ENCODE measurements around the gene MYLK.

MYLK gene

GRCh38 chr3:123584988-123585937 lies 298.9 kb downstream of the MYLK start, which contains the start of gene HACD2:
HACD2 (minus strand) TSS chr3:123585053; CDS start chr3:123585027, 26 bp downstream.
- Histone ChIP-seq H3K27me3 (ENCODE audit: insufficient read depth, poor library complexity, severe bottlenecking) (no peaks in the 10 kb centered on the region), H3K27ac (ENCODE audit: poor library complexity, severe bottlenecking) (peak within 1 kb of the TSS; percentile 89), H3K9me3 (ENCODE audit: severe bottlenecking) (no peaks in the 10 kb centered on the region), H3K4me1 (ENCODE audit: insufficient read depth, poor library complexity, severe bottlenecking) (peaks cover 33% of the 10 kb centered on the region), H3K36me3 (ENCODE audit: low read depth) (peaks cover 38% of the 10 kb centered on the region), H3K4me3 (ENCODE audit: severe bottlenecking) (peak within 1 kb of the TSS; percentile 82)
- ATAC-seq (ENCODE audit: low read depth) (peak; percentile 81), DNase-seq (ENCODE audit: low spot score) (peak; percentile 94)
- no peak for TF ChIP-seq CTCF (IDR thresholded peaks at IDR 0.05; ENCODE audit: poor library complexity, severe bottlenecking)

GRCh38 chr3:123584284-123584987 lies 299.7 kb downstream of the MYLK start:
- H3K27ac ChIP-seq (ENCODE audit: poor library complexity, severe bottlenecking) = peak overlapping the region; percentile 89
- no peak for DNase-seq (ENCODE audit: low spot score)
- no peaks in the 10 kb centered on the region for H3K27me3 ChIP-seq (ENCODE audit: insufficient read depth, poor library complexity, severe bottlenecking)
- H3K36me3 ChIP-seq (ENCODE audit: low read depth) = peaks cover 38% of the 10 kb centered on the region
- H3K4me1 ChIP-seq (ENCODE audit: insufficient read depth, poor library complexity, severe bottlenecking) = peaks cover 33% of the 10 kb centered on the region
- peak; percentile 30 for TF ChIP-seq CTCF (IDR thresholded peaks at IDR 0.05; ENCODE audit: poor library complexity, severe bottlenecking)
- no peaks in the 10 kb centered on the region for H3K9me3 ChIP-seq (ENCODE audit: severe bottlenecking)
- peak; percentile 35 for ATAC-seq (ENCODE audit: low read depth)
- H3K4me3 ChIP-seq (ENCODE audit: severe bottlenecking) = peak overlapping the region; percentile 82

GRCh38 chr3:123583561-123583960 lies 300.6 kb downstream of the MYLK start:
- peaks cover 33% of the 10 kb centered on the region for H3K4me1 ChIP-seq (ENCODE audit: insufficient read depth, poor library complexity, severe bottlenecking)
- no peaks in the 10 kb centered on the region for H3K27me3 ChIP-seq (ENCODE audit: insufficient read depth, poor library complexity, severe bottlenecking)
- ATAC-seq (ENCODE audit: low read depth) = no peak
- no peak for DNase-seq (ENCODE audit: low spot score)
- peak overlapping the region; percentile 82 for H3K4me3 ChIP-seq (ENCODE audit: severe bottlenecking)
- H3K27ac ChIP-seq (ENCODE audit: poor library complexity, severe bottlenecking) = peak overlapping the region; percentile 89
- peaks cover 40% of the 10 kb centered on the region for H3K36me3 ChIP-seq (ENCODE audit: low read depth)
- H3K9me3 ChIP-seq (ENCODE audit: severe bottlenecking) = no peaks in the 10 kb centered on the region
- no peak for TF ChIP-seq CTCF (IDR thresholded peaks at IDR 0.05; ENCODE audit: poor library complexity, severe bottlenecking)

DNA sequence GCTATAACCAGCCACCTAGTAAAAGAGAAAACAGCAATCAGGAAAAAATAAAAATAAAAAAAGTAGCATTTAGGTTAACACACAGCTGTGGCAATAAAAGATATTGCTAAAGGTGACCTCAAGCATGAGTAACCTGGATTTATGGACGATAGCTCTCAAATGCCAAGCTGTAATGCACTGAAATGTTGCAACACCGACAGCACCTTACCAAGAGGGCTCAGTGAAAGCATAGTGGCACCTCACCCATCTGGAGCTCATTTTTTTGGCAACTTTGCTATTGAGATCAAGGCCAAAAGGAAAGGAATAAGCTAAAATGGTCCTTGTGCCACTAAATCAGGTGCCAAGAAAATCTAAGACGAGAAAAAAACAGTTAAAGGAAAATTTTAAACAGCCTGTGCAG lies 301.8 kb downstream of the MYLK start:
- Histone ChIP-seq H3K9me3 (ENCODE audit: severe bottlenecking) (no peaks in the 10 kb centered on the region), H3K27me3 (ENCODE audit: insufficient read depth, poor library complexity, severe bottlenecking) (no peaks in the 10 kb centered on the region), H3K27ac (ENCODE audit: poor library complexity, severe bottlenecking) (peak overlapping the region; percentile 34), H3K4me1 (ENCODE audit: insufficient read depth, poor library complexity, severe bottlenecking) (peaks cover 22% of the 10 kb centered on the region), H3K36me3 (ENCODE audit: low read depth) (peaks cover 43% of the 10 kb centered on the region), H3K4me3 (ENCODE audit: severe bottlenecking) (no peak overlapping the region)
- DNase-seq (ENCODE audit: low spot score) (no peak), ATAC-seq (ENCODE audit: low read depth) (peak; percentile 10; the same call in 1 of the 3 replicates)
- no peak for TF ChIP-seq CTCF (IDR thresholded peaks at IDR 0.05; ENCODE audit: poor library complexity, severe bottlenecking)

All from RWPE2 (cell line).